T follicular helper cell (primary cell): Measurements from ENCODE around the gene ETNK2.

Source experiments
- DNase-seq: peaks from one replicate; pipeline ENCODE4 v3.0.0-alpha.2; 2020; ENCODE audit warnings: low read depth

Gene ETNK2

GRCh38 chr1:204147406-204148383 lies 4.1 kb downstream of the ETNK2 start:
- DNase-seq = no peak

GRCh38 chr1:204146965-204147364 lies 4.9 kb downstream of the ETNK2 start:
- DNase-seq = no peak

- no peak for DNase-seq
Measured at GRCh38 chr1:204146309-204146708, 5.5 kb downstream of the ETNK2 start.

- DNase-seq = no peak
Measured at GRCh38 chr1:204145033-204145504, 6.8 kb downstream of the ETNK2 start.

- DNase-seq = no peak
Measured at GRCh38 chr1:204143276-204144041, 8.4 kb downstream of the ETNK2 start.

GRCh38 chr1:204142032-204142974 lies 9.5 kb downstream of the ETNK2 start:
- no peak for DNase-seq

GRCh38 chr1:204141131-204141530 lies 10.7 kb downstream of the ETNK2 start:
- DNase-seq = no peak

- DNase-seq = no peak
Measured at GRCh38 chr1:204139952-204140351, 11.9 kb downstream of the ETNK2 start.

- DNase-seq = no peak
Measured at GRCh38 chr1:204139088-204139487, 12.8 kb downstream of the ETNK2 start.

GRCh38 chr1:204136814-204137213 lies 15.0 kb downstream of the ETNK2 start:
- DNase-seq = no peak

- no peak for DNase-seq
Measured at GRCh38 chr1:204134103-204134502, 17.7 kb downstream of the ETNK2 start.

GRCh38 chr1:204132718-204133117 lies 19.1 kb downstream of the ETNK2 start:
- no peak for DNase-seq

GRCh38 chr1:204131978-204132377 lies 19.9 kb downstream of the ETNK2 start:
- DNase-seq = no peak

GRCh38 chr1:204130981-204131892 lies 20.6 kb downstream of the ETNK2 start:
- no peak for DNase-seq

GRCh38 chr1:204130178-204130577 lies 21.7 kb downstream of the ETNK2 start:
- DNase-seq = no peak

GRCh38 chr1:204128964-204129896 lies 22.6 kb downstream of the ETNK2 start:
- DNase-seq = peak; percentile 25

GRCh38 chr1:204128464-204128963 lies 23.3 kb downstream of the ETNK2 start:
- DNase-seq = no peak

- DNase-seq = no peak
Measured at GRCh38 chr1:204127597-204128242, 24.1 kb downstream of the ETNK2 start.

GRCh38 chr1:204126956-204127355 lies 24.9 kb downstream of the ETNK2 start:
- no peak for DNase-seq
